ENCODE data around the gene ACOXL.

The ACOXL gene

GRCh38 chr2:111143843-111144198 is 411.4 kb downstream of the ACOXL start:
- TF ChIP-seq CTCF (IDR thresholded peaks at IDR 0.05) = no peak

GRCh38 chr2:111145103-111145760 is 412.9 kb downstream of the ACOXL start:
- no peak for TF ChIP-seq CTCF (IDR thresholded peaks at IDR 0.05)

- TF ChIP-seq CTCF (IDR thresholded peaks at IDR 0.05) = no peak
Observed at GRCh38 chr2:111145951-111146350, 413.6 kb downstream of the ACOXL start.

GRCh38 chr2:111148225-111148873 is 416.0 kb downstream of the ACOXL start:
- no peak for TF ChIP-seq CTCF (IDR thresholded peaks at IDR 0.05)

GRCh38 chr2:111148925-111149324 is 416.6 kb downstream of the ACOXL start:
- TF ChIP-seq CTCF (IDR thresholded peaks at IDR 0.05) = no peak

GRCh38 chr2:111149882-111150455 is 417.6 kb downstream of the ACOXL start:
- no peak for TF ChIP-seq CTCF (IDR thresholded peaks at IDR 0.05)

- no peak for TF ChIP-seq CTCF (IDR thresholded peaks at IDR 0.05)
Observed at GRCh38 chr2:111154758-111155157, 422.4 kb downstream of the ACOXL start.

Measured in LNCAP (cell line).